ENCODE measurements around the gene MUC13.

DNA sequence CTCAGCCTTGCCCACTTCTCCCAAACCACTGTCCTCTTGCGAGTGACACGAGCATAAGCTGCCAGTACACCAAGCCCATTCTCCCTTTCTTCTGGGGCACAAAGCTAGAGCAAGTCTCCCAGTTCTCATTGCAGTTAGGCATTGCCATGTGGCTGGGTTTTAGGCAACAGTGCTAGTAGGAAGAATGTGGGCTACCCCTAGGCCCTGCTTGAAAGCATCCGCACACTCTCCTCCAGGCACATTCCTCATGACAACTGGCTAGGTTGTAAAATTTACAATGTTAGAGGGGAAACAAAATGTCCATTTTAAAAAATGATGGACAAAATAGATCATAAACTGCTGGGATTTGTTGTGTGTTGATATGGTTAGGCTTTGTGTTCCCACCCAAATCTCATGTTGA is 67.0 kb downstream of the MUC13 start:
- TF ChIP-seq GATA2 (IDR thresholded peaks at IDR 0.05; ENCODE audit: low read depth, low read length) (no peak), GATA3 (IDR thresholded peaks at IDR 0.05; ENCODE audit: low read depth, low read length) (no peak)
